ENCODE data around the gene GALNT2. TPM values are rescaled to one million over a fixed set of nuclear protein-coding genes. Genes with fewer than 3 reads are reported as not detected.
A peak's percentile ranks its signal among the peaks of the same experiment; 100 is the strongest.

Gene GALNT2
- total RNA-seq, 1 experiment from 2014 or later: 152 TPM

GRCh38 chr1:230120921-230121381, 53.9 kb downstream of the GALNT2 start:
- CTCF ChIA-PET: interaction anchor here (0.6 to 0.9 kb wide), 2 partner anchors 9 to 90 kb away, joined by 3 to 11 read pairs; no protein-coding TSS in a partner anchor
- POLR2A ChIA-PET: no interaction called here
- no peaks in the 10 kb centered on the region for H3K27me3 ChIP-seq (ENCODE audit: control insufficient read depth, insufficient read depth, low read length)
- peaks cover 15% of the 10 kb centered on the region for H3K4me1 ChIP-seq (ENCODE audit: control insufficient read depth, insufficient read depth, low read length)
- ATAC-seq (peak; percentile 74), DNase-seq (ENCODE audit: low read depth, low spot score) (no peak)
- H3K9me3 ChIP-seq (ENCODE audit: control insufficient read depth, insufficient read depth, low read depth, low read length): no peaks in the 10 kb centered on the region
- H3K4me3 ChIP-seq (ENCODE audit: low read depth in 2 of 2, low read length in 2 of 2): no peak overlapping the region
- in situ Hi-C loops (cut with HindIII; ENCODE audit: low pct_unique_long_range_greater_than_20kb, low sequenced_read_pairs) (no loop called here), intact Hi-C loops (cut with micrococcal nuclease; ENCODE audit: unreplicated experiment) (no loop called here)
- TF ChIP-seq CTCF (IDR thresholded peaks at IDR 0.05) (peak; percentile 71), TCF7L2 (IDR thresholded peaks at IDR 0.05; ENCODE audit: low read depth, low read length) (no peak), REST (IDR thresholded peaks at IDR 0.05; ENCODE audit: insufficient read depth in 1 of 2, low read depth in 2 of 2, low read length in 1 of 2) (no peak)
- H3K36me3 ChIP-seq (ENCODE audit: control insufficient read depth, insufficient read depth, low read length): no peaks in the 10 kb centered on the region
- H3K27ac ChIP-seq (ENCODE audit: low read length): no peak overlapping the region
- BruUV-seq (replicated peaks): no TSS peak

- in situ Hi-C loops (cut with HindIII; ENCODE audit: low pct_unique_long_range_greater_than_20kb, low sequenced_read_pairs): no loop called here
- TF ChIP-seq TCF7L2 (IDR thresholded peaks at IDR 0.05; ENCODE audit: low read depth, low read length): no peak
- TF ChIP-seq SIN3A (IDR thresholded peaks at IDR 0.05; ENCODE audit: borderline replicate concordance, insufficient read depth, low read depth, low read length): no peak
- no peak for TF ChIP-seq POLR2AphosphoS5 (IDR thresholded peaks at IDR 0.05; ENCODE audit: low read depth, low read length)
- TF ChIP-seq REST (IDR thresholded peaks at IDR 0.05; ENCODE audit: insufficient read depth in 1 of 2, low read depth in 2 of 2, low read length in 1 of 2): no peak
- no peak for TF ChIP-seq CTCF (IDR thresholded peaks at IDR 0.05)
- BruUV-seq (replicated peaks): no TSS peak
- Histone ChIP-seq H3K9me3 (ENCODE audit: control insufficient read depth, insufficient read depth, low read depth, low read length) (no peaks in the 10 kb centered on the region), H3K27me3 (ENCODE audit: control insufficient read depth, insufficient read depth, low read length) (no peaks in the 10 kb centered on the region), H3K36me3 (ENCODE audit: control insufficient read depth, insufficient read depth, low read length) (no peaks in the 10 kb centered on the region), H3K4me3 (ENCODE audit: low read depth in 2 of 2, low read length in 2 of 2) (no peak overlapping the region), H3K27ac (ENCODE audit: low read length) (no peak overlapping the region), H3K4me1 (ENCODE audit: control insufficient read depth, insufficient read depth, low read length) (peaks cover 17% of the 10 kb centered on the region)
- POLR2A ChIA-PET: no interaction called here
- DNase-seq (ENCODE audit: low read depth, low spot score) (no peak), ATAC-seq (no peak)
- CTCF ChIA-PET: interaction anchor here (0.6 kb wide), 1 partner anchor 8 kb away, joined by 11 read pairs; no protein-coding TSS in a partner anchor
- intact Hi-C loops (cut with micrococcal nuclease; ENCODE audit: unreplicated experiment): no loop called here
Measured at GRCh38 chr1:230121950-230122349, 54.9 kb downstream of the GALNT2 start.
